Posterior vena cava (tissue), 2 donors: Measurements from ENCODE around the gene PACSIN3. TPM values are rescaled to one million over a fixed set of nuclear protein-coding genes. Genes with fewer than 3 reads are reported as not detected.
"Not testable (repeated sequence)": the region's sequence is repeated elsewhere in the genome, so short reads cannot be mapped to it uniquely, and the experiment has no call there.

Source experiments
- DNase-seq: peaks from one replicate; pipeline ENCODE4 v3.0.0-alpha.2; 2020; ENCODE audit warnings: low spot score
- intact Hi-C, 2 donors: fragments of 100-400 bp; cut with DNase I; formaldehyde crosslinking; loops; one replicate each; pipeline versions ENCODE4 v1.14.1 to v1.14.2; 2022 to 2023
- total RNA-seq, 2 donors: library from RNA; stranded (reverse); fragmentation: NEBNext Ultra II Directional; extraction: Animal tissue kit (Norgen Biotek cat#: 25700); gene quantifications; one replicate each; pipeline ENCODE4 v1.2.1, GENCODE V29; 2021
- donor health status: DM: yes; HTN: yes; CAD: no.
- donor health status: DM: yes; HTN: yes; CAD: no.

Gene PACSIN3
- total RNA-seq, 2 donors from 2014 or later: 33.1 to 47.4 TPM

DNA sequence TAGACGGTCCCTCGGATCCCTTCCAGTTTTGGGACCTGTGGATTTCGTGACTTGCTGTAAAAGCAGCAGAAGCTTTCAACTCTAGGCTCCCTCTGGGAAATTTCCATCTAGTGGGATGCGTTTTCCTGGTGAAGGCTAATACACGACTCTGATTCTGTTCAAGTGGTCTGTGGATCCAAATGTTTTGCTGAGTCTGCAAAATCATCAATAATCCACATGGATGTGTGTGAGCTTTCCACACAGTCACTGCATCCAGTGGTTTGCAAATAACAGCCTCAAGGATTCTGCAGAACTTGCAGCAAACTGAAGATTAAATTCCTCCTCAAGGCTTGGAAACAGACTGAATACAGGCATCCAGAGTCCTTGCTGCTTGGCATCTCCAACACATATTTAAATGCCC, 16.3 kb upstream of the PACSIN3 start:
- intact Hi-C loops: no loop called here
- DNase-seq: no peak

- DNase-seq: no peak
- intact Hi-C loops: no loop called here
Observed at GRCh38 chr11:47201015-47201414, 14.8 kb upstream of the PACSIN3 start.

- DNase-seq, intact Hi-C loops: not testable (repeated sequence)
Observed at GRCh38 chr11:47198161-47198560, 11.9 kb upstream of the PACSIN3 start.

- intact Hi-C loops: no loop called here
- DNase-seq: no peak
Observed at GRCh38 chr11:47192111-47192510, 5.9 kb upstream of the PACSIN3 start.

DNA sequence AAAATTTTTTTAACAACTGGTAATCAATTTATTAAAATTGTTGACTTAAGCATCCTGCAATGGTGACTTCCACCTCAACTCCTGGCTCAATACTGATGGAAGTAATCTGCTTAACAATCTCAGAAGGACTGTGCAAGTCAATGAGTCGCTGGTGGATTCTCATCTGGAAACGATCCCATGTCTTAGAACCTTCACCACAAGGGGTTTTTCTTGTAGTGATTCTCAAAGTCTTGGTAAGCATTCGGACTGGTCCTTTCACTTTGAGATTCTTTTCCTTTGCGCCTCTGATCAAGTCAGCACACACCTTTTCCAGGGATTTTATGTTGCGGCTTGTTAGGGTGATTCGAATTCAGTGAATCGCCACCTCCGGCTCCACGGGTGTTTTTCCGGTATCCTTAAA, 4.9 kb upstream of the PACSIN3 start:
- intact Hi-C loops, DNase-seq: not testable (repeated sequence)

GRCh38 chr11:47189100-47189834, 3.0 kb upstream of the PACSIN3 start:
- intact Hi-C loops: no loop called here
- no peak for DNase-seq

DNA sequence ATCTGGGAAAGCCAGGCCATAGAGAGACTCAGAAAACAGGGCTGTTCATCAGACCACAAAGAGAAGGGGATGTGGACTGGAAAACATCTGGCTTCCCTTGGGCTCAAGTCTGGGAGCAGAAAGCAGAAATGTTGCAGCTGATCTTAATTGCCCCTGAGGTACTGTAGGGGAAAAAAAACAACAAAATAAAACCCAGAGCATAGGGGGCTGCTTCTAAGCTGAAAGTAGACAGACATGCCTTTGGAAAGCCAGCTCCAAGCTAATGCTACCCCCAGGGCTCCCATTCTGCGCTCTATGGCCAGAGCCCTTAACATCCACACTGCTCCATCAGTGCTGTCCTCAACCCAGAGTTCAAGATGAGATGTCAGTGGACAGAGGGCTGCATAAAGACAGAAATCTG, 2.0 kb upstream of the PACSIN3 start:
- intact Hi-C loops: no loop called here

DNA sequence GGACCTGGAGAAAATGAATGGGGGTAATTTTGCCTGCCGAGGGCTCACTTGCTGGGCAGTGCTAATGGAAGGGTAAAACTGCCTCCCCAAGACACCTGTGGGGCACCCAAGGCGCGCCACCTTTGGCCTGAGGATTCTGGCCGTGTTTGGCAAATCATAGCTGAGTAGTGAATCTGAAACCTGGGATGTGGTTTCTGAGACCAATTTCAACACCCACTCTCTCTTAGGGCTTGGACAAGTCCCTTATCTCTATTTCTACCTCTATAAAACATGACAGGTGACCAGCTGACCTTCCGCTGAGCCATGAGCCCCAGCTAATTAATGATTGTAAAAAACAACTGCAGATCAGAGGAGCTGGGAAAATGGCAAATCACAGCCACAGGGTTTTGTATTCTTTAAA, 1.5 kb upstream of the PACSIN3 start:
- intact Hi-C loops: no loop called here
- no peak for DNase-seq

More for the DNA sequence above, 2.0 kb upstream of the PACSIN3 start:
- no peak for DNase-seq

- intact Hi-C loops: no loop called here
- no peak for DNase-seq
Observed at GRCh38 chr11:47186700-47187695, 764 bp upstream of the PACSIN3 start.

- DNase-seq: no peak
- intact Hi-C loops: no loop called here
Observed at GRCh38 chr11:47185305-47186075, 744 bp downstream of the PACSIN3 start.

- intact Hi-C loops: loop anchor here in 1 of 2 donors (5.0 kb wide), 2 partner anchors 72 to 172 kb away; partner anchors contain the start of gene NR1H3
- DNase-seq: no peak
Observed at GRCh38 chr11:47184711-47185304, 1.4 kb downstream of the PACSIN3 start.

DNA sequence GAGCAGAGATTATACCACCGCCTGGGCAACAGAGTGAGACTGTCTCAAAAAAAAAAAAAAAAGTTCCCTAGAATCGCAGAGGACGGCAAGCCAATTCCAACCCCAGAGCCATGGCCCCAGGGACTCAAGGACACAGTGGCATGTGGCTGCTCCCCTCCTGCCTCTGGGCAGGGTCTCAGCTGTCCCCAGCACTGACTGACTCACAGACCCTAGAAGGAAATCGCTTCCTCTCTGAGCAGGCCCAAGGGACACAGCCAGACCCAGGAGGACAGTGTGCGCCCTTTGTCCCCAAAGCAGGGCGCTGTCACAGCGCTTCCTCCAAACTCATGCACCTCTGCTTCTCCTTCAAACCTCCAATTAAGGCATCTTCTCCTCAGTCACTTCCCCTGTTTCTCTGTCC, 2.3 kb downstream of the PACSIN3 start:
- intact Hi-C loops: loop anchor here in 1 of 2 donors (5.0 kb wide), 2 partner anchors 73 to 173 kb away; partner anchors contain the start of gene NR1H3
- no peak for DNase-seq

GRCh38 chr11:47183031-47183856, 3.0 kb downstream of the PACSIN3 start:
- intact Hi-C loops: loop anchor here in 1 of 2 donors (5.0 kb wide), 2 partner anchors 74 to 174 kb away; partner anchors contain the start of gene NR1H3
- no peak for DNase-seq

DNA sequence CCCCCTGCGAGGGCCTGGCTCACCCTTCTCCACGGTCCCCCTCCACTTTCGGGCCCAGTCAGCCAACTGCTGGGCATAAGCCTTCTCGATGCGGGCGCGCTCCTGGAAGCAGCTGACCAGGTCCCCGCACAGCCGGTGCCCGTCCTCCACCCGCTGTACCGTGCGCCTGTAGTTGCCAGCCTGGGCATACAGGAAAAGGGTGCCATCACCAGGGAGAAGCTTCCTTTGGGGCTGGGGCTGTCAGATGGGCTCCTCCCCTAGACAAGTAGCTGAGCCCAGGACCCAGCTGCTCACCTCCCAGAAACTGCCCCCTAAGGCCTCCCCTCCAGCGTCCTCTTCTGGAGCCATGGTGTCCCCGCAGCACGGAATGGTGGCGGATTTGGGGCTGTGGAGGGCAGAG, 3.9 kb downstream of the PACSIN3 start:
- DNase-seq: no peak
- intact Hi-C loops: loop anchor here in 1 of 2 donors (5.0 kb wide), 2 partner anchors 75 to 175 kb away; partner anchors contain the start of gene NR1H3

GRCh38 chr11:47181271-47181670, 5.0 kb downstream of the PACSIN3 start:
- intact Hi-C loops: loop anchor here in 1 of 2 donors (5.0 kb wide), 2 partner anchors 76 to 176 kb away; partner anchors contain the start of gene NR1H3
- DNase-seq: no peak

GRCh38 chr11:47180006-47180787, 6.0 kb downstream of the PACSIN3 start:
- no peak for DNase-seq
- intact Hi-C loops: loop anchor here in 1 of 2 donors (5.0 kb wide), 2 partner anchors 77 to 177 kb away; partner anchors contain the start of gene NR1H3

GRCh38 chr11:47179655-47179991, 6.6 kb downstream of the PACSIN3 start:
- DNase-seq: no peak
- intact Hi-C loops: loop anchor here in 1 of 2 donors (5.0 to 10.0 kb wide), 2 partner anchors 38 to 175 kb away; partner anchors contain the start of gene MYBPC3
